Neural progenitor cell (in vitro differentiated cells): ENCODE results near the gene SLC10A7.

Experiments used
- EZH2 ChIP-seq: fragments of 200-600 bp; sonication (generic); IDR thresholded peaks from 2 replicates; pipeline ENCODE4 v1.6.1; 2017; ENCODE audit warnings: antibody characterized with exemption, mild to moderate bottlenecking, moderate library complexity
- TF ChIP-seq, protein P1 (sequence below): fragments of 200-600 bp; sonication (generic); IDR thresholded peaks from 2 replicates; pipeline ENCODE4 v1.5.1; 2017; ENCODE audit warnings: antibody characterized with exemption, mild to moderate bottlenecking

- TF ChIP-seq, protein P1, sequence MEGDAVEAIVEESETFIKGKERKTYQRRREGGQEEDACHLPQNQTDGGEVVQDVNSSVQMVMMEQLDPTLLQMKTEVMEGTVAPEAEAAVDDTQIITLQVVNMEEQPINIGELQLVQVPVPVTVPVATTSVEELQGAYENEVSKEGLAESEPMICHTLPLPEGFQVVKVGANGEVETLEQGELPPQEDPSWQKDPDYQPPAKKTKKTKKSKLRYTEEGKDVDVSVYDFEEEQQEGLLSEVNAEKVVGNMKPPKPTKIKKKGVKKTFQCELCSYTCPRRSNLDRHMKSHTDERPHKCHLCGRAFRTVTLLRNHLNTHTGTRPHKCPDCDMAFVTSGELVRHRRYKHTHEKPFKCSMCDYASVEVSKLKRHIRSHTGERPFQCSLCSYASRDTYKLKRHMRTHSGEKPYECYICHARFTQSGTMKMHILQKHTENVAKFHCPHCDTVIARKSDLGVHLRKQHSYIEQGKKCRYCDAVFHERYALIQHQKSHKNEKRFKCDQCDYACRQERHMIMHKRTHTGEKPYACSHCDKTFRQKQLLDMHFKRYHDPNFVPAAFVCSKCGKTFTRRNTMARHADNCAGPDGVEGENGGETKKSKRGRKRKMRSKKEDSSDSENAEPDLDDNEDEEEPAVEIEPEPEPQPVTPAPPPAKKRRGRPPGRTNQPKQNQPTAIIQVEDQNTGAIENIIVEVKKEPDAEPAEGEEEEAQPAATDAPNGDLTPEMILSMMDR = no peak
- TF ChIP-seq EZH2 = no peak
These were observed 277.2 kb downstream of the SLC10A7 start for GRCh38 chr4:146244496-146244895.
